Keratinocyte (primary cell): Measurements from ENCODE around the gene FAM120A.

ENCODE experiments used
- CTCF ChIP-seq, 3 experiments: IDR thresholded peaks in 1 of 3; conservative IDR thresholded peaks in 1 of 3; optimal IDR thresholded peaks in 1 of 3; 2 replicates in 2 of 3; 3 replicates in 1 of 3; pipeline versions ENCODE3 to v1.5.1; 2011; ENCODE audit warnings: low read length in 3 of 3, mild to moderate bottlenecking in 3 of 3, moderate library complexity in 2 of 3, control low read depth in 1 of 3, inconsistent platforms in 1 of 3; ENCODE audit not compliant: insufficient read depth in 2 of 3; ENCODE audit errors: extremely low read depth in 1 of 3
- EZH2 ChIP-seq: IDR thresholded peaks from one replicate; pipeline ENCODE4 v1.6.1; 2012; ENCODE audit warnings: inconsistent platforms, mild to moderate bottlenecking, low read length, moderate library complexity

- TF ChIP-seq CTCF (optimal IDR thresholded peaks at IDR 0.05 in 1 of 3, IDR thresholded peaks at IDR 0.05 in 1 of 3, conservative IDR thresholded peaks at IDR 0.05 in 1 of 3; ENCODE audit: extremely low read depth in 1 of 3, insufficient read depth in 2 of 3, low read length in 3 of 3) (no peak), EZH2 (no peak)
Measured at GRCh38 chr9:93466416-93467061, 15.1 kb downstream of the FAM120A start.
